HL-60/S4 treated with phorbol 12-myristate 13-acetate at 8.2 ng/mL for 4 days and 3 days (cell line): ENCODE measurements around the gene GPR17.

Source experiments
- in situ Hi-C: fragments of 300-500 bp; cut with MboI; formaldehyde crosslinking; loops from 2 replicates; pipeline ENCODE4 v1.15.0; 2022; ENCODE audit warnings: low sequenced_read_pairs

GPR17 gene

GRCh38 chr2:127652786-127653357, 6.9 kb downstream of the GPR17 start:
- in situ Hi-C loops: no loop called here

- in situ Hi-C loops: no loop called here
Measured at GRCh38 chr2:127653421-127654083, 7.6 kb downstream of the GPR17 start.

DNA sequence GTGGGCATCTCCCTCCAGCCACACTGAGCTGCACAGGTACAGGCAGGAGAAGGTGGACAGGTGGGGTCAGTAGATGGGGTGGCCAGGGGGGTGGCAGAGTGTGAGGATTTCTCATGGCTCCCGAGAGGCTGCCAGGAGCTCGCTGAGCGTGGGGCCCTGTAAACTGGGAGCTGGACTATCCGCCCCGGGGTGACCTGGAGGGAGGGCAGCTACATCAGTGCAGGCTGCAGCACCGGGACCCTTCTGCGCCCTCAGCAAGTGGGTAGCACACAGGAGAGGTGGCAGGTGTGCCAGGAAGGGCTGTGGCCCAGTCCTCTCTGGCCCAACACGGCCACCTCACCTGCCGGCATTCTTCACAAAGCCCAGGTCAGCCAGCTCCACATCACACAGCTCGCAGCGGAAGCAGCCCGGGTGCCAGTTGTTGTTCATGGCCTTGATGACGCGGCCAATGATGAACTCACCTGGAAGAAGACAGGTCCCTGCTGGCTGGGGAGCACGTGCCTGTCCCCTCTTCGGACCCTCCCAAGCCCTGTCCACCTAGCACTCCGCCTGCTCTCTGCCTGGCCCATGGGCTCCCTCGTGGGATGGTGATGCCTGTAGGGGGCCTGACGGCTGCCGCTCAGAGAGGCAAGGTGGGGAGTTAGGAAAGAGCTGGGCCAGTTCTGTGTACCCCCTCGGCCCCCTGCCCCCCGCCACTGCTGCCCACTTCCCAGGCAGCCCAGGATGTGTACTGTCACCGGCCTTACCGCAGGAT, 8.3 kb downstream of the GPR17 start:
- in situ Hi-C loops: no loop called here

DNA sequence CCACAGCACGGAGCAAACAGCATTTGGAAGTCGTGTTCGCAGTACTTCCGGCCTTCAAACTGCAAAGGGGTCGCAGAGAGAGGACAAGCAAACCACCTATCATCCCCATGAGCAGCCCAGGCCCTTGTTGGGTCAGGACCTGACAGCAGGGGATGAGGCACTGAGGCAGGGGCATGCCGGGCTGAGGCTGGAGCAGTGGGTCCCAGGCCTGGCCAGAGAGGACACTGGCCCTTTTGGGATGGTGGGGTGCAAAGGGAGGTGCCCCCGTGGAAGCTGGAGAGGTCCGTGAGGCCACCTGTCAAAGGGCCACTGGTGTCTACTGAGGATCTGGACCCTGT, 8.9 kb downstream of the GPR17 start:
- in situ Hi-C loops: no loop called here

DNA sequence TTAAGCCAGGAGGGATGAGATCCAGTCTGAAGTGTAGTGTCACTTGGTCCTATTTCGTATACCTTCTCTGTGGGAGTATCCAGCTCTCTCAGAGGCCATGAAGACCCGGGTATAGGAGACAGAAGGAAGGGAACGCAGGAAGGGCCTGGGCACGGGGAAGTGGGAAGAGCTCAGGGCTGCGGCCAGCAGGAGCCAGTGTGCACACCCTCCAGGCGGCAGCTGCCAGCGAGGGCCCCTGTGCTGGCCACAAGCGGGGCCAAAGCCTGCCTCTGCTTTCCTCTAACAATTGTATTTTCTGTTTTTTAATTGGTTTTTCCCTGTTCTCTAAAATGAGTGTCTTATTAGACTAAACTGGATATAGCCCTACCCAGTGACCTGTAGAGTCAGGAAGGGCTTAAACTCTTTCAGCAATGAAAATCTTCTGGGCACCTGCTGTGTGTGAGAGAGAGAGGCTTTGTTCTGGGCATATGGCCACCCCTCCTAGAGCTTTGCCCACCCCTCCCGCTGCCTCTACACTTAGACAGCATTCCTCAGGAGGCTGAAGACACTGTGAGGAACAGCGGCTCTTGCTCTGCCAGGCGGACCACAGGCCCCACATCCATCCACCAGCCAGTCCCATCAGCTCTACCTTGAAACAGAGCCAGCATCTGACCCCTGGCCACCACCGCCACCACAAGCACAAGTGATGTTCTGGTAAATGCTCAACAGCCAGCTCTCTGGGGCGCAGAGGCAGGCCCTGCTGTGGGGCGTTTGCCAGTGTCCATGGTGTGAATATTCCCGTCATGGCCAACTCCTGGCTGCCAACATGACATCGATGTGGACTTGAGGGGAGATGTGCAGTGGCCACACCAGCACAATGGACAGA, 9.5 kb downstream of the GPR17 start:
- in situ Hi-C loops: no loop called here

GRCh38 chr2:127656569-127657231, 10.7 kb downstream of the GPR17 start:
- in situ Hi-C loops: no loop called here

GRCh38 chr2:127657232-127657595, 11.3 kb downstream of the GPR17 start:
- in situ Hi-C loops: no loop called here

DNA sequence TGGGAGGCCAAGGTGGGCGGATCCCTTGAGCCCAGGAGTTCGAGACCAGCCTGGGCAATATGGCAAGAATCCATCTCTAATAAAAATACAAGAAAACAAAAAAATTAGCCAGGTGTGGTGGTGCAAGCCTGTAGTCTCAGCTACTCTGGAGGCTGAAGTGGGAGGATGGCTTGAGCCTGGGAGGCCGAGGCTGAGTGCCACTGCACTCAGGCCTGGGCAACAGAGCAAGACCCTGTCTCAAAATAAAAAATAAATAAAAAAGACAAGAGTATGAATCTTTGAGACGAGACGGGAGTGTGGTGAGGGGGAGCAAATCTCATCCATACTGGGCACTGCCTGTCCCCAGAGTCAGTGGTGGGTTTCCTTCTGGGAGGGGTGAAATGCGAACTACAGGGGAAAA, 12.2 kb downstream of the GPR17 start:
- in situ Hi-C loops: no loop called here

GRCh38 chr2:127658641-127659407, 12.9 kb downstream of the GPR17 start:
- in situ Hi-C loops: no loop called here

DNA sequence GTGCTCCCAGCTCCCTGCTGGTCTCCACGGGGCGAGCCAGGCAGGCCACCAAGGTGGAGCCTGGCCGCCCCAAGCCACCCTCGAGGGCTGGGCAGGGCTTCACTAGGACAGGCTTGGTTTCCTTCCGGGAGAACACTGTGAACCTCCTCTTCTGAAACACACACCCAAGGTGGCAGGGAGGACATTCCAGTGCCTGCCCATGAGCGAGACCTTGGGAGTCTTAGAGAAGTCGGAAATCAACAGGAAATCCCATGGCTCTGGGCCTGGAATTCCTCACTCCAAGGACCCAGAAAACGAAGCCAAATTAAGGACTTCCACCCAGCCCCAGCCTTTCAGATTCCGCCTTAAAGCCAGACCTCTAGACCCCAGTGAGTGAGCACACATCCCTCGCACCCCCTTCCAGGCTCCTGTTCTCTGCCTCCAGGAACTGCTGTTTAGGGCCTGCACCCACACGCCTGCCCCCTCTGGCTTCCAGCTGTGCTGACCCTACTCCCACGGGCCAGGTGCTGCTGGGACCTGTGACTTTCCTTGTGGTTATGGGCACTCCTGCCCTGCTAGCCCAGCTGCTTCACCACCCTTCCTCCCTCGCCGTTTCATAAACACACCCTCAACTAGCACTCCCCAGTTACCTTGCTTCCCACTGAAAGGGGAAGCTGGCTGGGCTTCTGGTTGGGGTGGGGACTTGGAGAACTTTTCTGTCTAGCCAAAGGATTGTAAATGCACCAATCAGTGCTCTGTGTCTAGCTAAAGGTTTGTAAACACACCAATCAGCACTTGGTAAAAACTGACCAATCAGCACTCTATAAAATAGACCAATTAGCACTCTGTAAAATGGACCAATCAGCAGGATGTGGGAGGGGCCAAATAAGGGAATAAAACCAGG, 13.7 kb downstream of the GPR17 start:
- in situ Hi-C loops: no loop called here

DNA sequence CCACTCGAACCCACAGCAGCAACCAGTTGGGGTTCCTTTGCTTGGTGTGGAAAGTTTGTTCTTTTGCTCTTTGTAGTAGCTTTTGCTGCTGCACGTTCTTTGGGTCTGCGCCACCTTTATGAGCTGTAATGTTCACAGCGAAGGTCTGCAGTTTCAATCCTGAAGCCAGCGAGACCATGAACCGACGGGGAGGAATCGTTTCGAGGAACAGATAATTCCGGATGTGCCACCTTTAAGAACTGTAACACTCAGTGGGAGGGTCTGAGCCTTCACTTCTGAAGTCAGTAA, 14.3 kb downstream of the GPR17 start:
- in situ Hi-C loops: no loop called here

DNA sequence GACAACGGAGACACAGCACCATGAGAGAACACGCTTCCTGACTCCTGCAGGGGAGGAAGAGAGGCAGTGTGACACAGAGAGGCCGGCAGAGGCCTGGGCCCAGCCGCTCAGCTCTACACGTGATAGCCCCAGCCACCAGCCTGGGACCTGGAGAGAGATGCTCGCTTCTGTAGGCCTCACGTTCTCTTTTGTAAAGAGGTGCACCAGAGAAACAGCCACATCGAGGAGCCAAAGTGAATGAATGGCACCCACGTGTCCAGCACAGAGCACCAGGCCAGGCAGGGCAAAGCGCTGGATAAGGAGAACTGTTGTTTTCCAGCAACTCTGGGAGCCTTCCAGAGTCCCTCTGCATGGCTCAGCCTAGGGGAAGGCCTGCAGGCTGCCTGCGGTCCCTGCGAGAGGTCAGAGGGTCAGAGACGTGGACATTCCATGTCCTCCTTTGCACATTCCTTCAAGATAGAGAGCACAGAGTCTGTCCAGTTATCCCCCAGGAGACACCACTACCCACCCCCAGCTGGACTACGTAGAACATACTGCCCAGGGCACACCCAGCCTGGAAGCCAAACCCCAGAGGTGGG, 15.2 kb downstream of the GPR17 start:
- in situ Hi-C loops: no loop called here

DNA sequence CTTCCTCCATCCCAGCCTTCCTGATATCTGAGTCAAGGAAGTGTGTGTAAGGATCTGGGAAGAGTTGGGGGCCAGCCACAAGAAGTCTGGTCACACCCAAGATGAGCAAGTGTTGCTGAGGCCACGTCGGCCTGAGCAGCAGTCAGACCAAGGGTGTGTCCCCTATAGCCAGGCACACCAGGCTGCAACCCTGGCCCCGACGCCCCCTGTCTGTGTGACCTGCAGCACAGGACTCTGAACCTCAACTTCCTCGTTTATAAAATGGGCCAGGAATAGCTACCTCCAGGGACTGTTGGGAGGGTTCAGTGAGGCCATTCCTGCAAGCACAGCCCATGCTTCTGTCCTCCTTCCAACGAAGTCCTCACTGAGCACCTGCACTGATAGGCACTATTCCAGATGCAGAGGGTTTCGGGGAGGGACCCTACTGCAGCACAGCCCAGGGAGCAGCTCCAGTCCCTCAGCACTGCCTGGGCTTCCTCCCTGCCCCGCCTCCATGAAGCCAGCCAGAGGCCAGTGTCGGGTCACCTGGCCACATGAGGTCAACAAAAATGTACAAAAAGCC, 16.1 kb downstream of the GPR17 start:
- in situ Hi-C loops: no loop called here

DNA sequence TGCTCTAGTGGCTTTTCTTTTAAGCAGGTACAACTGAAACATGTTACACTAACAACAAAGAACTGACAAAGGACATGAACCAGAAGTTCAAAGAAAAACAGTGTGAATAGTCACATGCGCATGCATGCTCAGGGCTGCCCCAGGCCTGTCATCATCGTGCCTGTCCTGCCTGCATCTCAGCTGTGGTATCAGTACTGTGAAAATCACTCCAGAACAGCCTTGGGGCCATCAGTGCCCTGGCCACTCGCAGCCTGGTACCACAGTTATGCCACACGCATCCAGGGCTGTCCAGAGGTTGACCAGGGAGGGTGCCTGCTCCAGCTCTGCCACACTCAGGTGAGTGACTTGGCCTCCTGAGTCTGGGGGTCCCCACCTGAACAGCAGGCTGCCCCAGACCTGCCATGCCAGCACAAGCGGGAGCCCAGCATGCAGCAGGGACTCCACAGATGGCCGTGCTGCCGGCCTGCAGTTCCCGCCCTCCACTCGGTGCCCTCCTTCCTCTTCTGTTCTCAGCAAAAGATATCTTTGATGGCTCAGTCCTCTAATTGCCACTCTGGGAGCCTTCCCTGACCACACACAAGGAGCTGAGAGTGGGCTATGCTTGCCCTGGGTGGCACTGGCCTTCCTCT, 17.1 kb downstream of the GPR17 start:
- in situ Hi-C loops: no loop called here

GRCh38 chr2:127663566-127664064, 17.7 kb downstream of the GPR17 start:
- in situ Hi-C loops: no loop called here

GRCh38 chr2:127664065-127664894, 18.3 kb downstream of the GPR17 start:
- in situ Hi-C loops: no loop called here

DNA sequence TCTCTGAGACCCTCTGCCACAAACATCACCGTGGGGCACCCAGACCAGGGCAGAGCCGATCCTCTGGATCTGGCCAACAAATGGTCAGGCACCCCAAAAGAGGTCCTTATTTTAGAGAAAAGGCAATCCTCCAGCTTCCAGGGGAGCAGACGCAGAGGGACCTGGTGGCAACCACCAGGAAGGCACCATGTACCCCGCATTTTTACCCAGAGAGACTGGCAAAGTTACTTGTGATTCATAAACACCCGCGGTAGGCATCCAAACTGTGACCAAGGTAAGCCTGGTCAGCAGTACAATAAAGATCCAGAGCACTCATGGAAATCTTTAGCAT, 18.9 kb downstream of the GPR17 start:
- in situ Hi-C loops: no loop called here
